SK-N-SH treated with all-trans-retinoic acid at 6 μM for 48 hours (cell line): ENCODE measurements around the gene ESCO1.
"Not testable (repeated sequence)": the region's sequence is repeated elsewhere in the genome, so short reads cannot be mapped to it uniquely, and the experiment has no call there.

Experiments
- ATAC-seq: fragments of 200-7000 bp; cut with Tn5 transposase; 3 replicates; pipeline ENCODE4 v1.9.1; 2020; ENCODE audit warnings: mild to moderate bottlenecking, moderate library complexity
- ARNTL ChIP-seq: fragments of 450-650 bp; formaldehyde crosslinking; IDR thresholded peaks from 2 replicates; pipeline ENCODE4 v1.5.0; 2020; ENCODE audit warnings: low read depth, mild to moderate bottlenecking, moderate library complexity, borderline replicate concordance
- CSDC2 ChIP-seq: fragments of 250-450 bp; sonication (Bioruptor Pico); IDR thresholded peaks from 2 replicates; pipeline ENCODE4 v1.5.0; 2020; ENCODE audit warnings: mild to moderate bottlenecking, moderate library complexity
- GLIS3 ChIP-seq: fragments of 250-450 bp; sonication (Bioruptor Pico); IDR thresholded peaks from 2 replicates; pipeline ENCODE4 v1.5.0; 2020; ENCODE audit warnings: mild to moderate bottlenecking, moderate library complexity
- ISL1 ChIP-seq: fragments of 250-450 bp; sonication (Bioruptor Pico); IDR thresholded peaks from 2 replicates; pipeline ENCODE4 v2.1.2; 2022; ENCODE audit warnings: mild to moderate bottlenecking, moderate library complexity
- RARB ChIP-seq: fragments of 250-450 bp; sonication (Bioruptor Pico); IDR thresholded peaks from 2 replicates; pipeline ENCODE4 v1.8.0; 2021; ENCODE audit warnings: mild to moderate bottlenecking, moderate library complexity
- SNAI2 ChIP-seq: fragments of 250-450 bp; sonication (Bioruptor Pico); IDR thresholded peaks from 2 replicates; pipeline ENCODE4 v1.5.0; 2020; ENCODE audit warnings: mild to moderate bottlenecking, moderate library complexity
- TOX ChIP-seq: fragments of 250-450 bp; sonication (Bioruptor Pico); IDR thresholded peaks from 2 replicates; pipeline ENCODE4 v1.8.0; 2021; ENCODE audit warnings: mild to moderate bottlenecking, moderate library complexity, borderline replicate concordance
- ZFP3 ChIP-seq: fragments of 250-450 bp; sonication (Bioruptor Pico); IDR thresholded peaks from 2 replicates; pipeline ENCODE4 v1.5.0; 2020; ENCODE audit warnings: mild to moderate bottlenecking, moderate library complexity
- ZFP30 ChIP-seq: fragments of 450-650 bp; formaldehyde crosslinking; IDR thresholded peaks from 2 replicates; pipeline ENCODE4 v1.5.0; 2022; ENCODE audit warnings: mild to moderate bottlenecking, moderate library complexity
- ZNF70 ChIP-seq: fragments of 450-650 bp; formaldehyde crosslinking; IDR thresholded peaks from 2 replicates; pipeline ENCODE4 v1.5.0; 2020; ENCODE audit warnings: mild to moderate bottlenecking, moderate library complexity
- TF ChIP-seq, protein P1 (sequence below): fragments of 250-450 bp; sonication (Bioruptor Pico); IDR thresholded peaks from 2 replicates; pipeline ENCODE4 v1.5.0; 2020; ENCODE audit warnings: mild to moderate bottlenecking, moderate library complexity
- TF ChIP-seq, protein P2 (sequence below): fragments of 250-450 bp; sonication (Bioruptor Pico); IDR thresholded peaks from 2 replicates; pipeline ENCODE4 v1.8.0; 2020; ENCODE audit warnings: mild to moderate bottlenecking, moderate library complexity, borderline replicate concordance
- TF ChIP-seq, protein P3 (sequence below): fragments of 250-450 bp; sonication (Bioruptor Pico); IDR thresholded peaks from 2 replicates; pipeline ENCODE4 v1.5.1; 2021; ENCODE audit warnings: mild to moderate bottlenecking, moderate library complexity
- TF ChIP-seq, protein P4 (sequence below): fragments of 250-450 bp; sonication (Bioruptor Pico); IDR thresholded peaks from 2 replicates; pipeline ENCODE4 v1.5.1; 2020; ENCODE audit warnings: low read depth, mild to moderate bottlenecking, moderate library complexity
- TF ChIP-seq, protein P5 (sequence below): fragments of 250-450 bp; sonication (Bioruptor Pico); IDR thresholded peaks from 2 replicates; pipeline ENCODE4 v1.8.0; 2021; ENCODE audit warnings: low read depth, mild to moderate bottlenecking, moderate library complexity, borderline replicate concordance

Gene ESCO1

DNA sequence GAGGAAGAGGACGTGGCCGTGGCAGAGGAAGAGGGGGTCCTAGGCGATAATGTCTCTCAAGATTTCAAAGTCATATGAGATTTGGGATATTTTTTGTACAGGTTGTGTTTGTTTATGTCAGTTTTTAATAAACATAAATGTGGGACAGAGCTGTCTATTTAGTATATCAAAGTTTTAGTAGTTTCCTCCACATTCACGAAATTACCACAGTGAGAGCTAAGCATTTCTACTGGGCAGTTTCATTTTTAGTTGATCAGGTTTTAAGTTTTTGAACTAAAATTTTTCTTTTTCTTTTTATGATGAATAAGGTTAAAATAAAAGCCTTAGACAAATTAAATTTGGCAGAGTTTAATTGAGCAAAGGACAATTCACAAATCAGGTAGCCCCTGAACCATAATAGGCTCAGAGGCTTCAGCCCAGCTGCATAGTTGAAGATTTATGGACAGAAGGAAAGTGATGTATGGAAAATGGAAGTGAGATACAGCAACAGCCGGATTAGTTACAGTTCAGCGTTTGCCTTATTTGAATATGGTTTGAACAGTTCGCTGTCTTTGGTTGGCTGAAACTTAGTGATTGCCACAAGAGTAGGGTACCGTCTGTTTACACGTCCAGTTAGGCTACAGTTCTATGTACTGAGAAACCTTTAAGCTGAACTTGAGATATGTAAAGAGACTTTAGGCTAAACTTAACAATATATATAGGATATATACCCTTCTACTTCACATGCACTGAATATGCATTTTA lies 28.8 kb upstream of the ESCO1 start:
- TF ChIP-seq RARB (CRISPR knock-in tag), result no peak
- ATAC-seq, result no peak

DNA sequence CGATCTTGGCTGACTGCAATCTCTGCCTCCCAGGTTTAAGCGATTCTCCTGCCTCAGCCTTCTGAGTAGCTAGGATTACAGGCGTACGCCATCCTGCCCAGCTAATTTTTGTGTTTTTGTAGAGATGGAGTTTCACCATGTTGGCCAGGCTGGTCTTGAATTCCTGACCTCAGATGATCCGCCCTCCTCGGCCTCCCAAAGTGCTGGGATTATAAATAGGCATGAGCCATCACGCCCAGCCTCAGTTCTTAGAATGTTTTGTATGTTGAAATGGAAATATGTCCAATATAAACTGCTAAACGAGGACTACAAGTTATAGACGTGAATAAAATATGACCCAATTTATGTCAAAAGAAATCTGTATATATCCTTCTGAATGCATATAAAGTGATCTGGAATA lies 21.1 kb upstream of the ESCO1 start:
- ATAC-seq, result not testable (repeated sequence)

DNA sequence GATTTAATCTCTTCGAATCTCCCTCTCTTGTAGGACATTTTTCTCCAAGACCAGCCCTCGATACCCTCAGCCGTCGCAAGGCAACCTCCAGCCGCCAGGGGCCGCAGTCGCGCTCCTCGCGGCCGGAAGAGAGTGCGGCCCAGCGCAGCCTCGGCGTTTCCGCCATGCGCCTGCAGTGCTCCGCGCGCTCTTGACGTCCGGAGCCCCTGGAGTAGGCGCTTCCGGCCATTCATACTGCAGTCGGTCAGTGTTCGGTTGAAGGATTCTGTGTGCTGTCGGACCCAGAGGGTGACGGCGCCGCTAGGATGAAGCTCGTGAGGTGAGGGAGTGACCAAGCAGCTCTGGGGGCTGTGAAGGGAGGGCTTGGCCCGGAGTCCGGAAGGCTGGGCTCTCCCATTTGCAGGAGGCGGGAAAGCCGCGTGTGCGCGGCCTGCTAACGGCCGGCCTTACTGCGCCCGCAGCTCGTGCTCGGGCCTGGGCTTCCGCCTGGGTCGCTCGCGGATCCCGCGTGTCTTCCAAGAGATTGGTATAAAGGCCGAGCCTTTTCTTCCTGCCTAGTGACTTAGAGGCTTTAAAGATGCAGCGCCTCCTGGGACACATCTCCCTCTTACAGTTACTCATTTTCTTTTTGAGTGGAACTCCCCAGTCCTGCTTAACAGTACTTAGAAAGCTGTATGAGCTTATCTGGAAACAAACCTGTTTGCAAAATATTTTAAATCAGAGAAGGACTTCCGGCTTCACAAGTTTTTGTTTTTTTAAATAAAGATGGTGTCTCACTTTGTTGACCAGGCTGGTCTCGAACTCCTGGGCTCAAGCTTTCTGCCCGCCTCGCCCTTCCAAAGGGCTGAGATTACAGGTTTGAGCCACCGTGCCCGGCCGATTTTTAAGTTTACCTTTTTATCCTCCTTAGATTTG lies 11.9 kb upstream of the ESCO1 start, which contains the start of gene SNRPD1:
TSS of gene SNRPD1 (plus strand) at position 190 of the 915 bp plus-strand sequence. CDS start at position 306, 116 bp downstream.
- ATAC-seq, result peak; percentile 99
- TF ChIP-seq ZFP3 (CRISPR knock-in tag) (0 out of 2 replicates have a peak, but pooled peaks have one; percentile 30), CSDC2 (CRISPR knock-in tag) (no peak)
- TF ChIP-seq, protein P1, sequence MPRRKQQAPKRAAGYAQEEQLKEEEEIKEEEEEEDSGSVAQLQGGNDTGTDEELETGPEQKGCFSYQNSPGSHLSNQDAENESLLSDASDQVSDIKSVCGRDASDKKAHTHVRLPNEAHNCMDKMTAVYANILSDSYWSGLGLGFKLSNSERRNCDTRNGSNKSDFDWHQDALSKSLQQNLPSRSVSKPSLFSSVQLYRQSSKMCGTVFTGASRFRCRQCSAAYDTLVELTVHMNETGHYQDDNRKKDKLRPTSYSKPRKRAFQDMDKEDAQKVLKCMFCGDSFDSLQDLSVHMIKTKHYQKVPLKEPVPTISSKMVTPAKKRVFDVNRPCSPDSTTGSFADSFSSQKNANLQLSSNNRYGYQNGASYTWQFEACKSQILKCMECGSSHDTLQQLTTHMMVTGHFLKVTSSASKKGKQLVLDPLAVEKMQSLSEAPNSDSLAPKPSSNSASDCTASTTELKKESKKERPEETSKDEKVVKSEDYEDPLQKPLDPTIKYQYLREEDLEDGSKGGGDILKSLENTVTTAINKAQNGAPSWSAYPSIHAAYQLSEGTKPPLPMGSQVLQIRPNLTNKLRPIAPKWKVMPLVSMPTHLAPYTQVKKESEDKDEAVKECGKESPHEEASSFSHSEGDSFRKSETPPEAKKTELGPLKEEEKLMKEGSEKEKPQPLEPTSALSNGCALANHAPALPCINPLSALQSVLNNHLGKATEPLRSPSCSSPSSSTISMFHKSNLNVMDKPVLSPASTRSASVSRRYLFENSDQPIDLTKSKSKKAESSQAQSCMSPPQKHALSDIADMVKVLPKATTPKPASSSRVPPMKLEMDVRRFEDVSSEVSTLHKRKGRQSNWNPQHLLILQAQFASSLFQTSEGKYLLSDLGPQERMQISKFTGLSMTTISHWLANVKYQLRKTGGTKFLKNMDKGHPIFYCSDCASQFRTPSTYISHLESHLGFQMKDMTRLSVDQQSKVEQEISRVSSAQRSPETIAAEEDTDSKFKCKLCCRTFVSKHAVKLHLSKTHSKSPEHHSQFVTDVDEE (CRISPR knock-in tag), result no peak
- TF ChIP-seq, protein P2, sequence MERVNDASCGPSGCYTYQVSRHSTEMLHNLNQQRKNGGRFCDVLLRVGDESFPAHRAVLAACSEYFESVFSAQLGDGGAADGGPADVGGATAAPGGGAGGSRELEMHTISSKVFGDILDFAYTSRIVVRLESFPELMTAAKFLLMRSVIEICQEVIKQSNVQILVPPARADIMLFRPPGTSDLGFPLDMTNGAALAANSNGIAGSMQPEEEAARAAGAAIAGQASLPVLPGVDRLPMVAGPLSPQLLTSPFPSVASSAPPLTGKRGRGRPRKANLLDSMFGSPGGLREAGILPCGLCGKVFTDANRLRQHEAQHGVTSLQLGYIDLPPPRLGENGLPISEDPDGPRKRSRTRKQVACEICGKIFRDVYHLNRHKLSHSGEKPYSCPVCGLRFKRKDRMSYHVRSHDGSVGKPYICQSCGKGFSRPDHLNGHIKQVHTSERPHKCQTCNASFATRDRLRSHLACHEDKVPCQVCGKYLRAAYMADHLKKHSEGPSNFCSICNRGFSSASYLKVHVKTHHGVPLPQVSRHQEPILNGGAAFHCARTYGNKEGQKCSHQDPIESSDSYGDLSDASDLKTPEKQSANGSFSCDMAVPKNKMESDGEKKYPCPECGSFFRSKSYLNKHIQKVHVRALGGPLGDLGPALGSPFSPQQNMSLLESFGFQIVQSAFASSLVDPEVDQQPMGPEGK (CRISPR knock-in tag), result peak; percentile 27; the same call in 1 of the 2 replicates

DNA sequence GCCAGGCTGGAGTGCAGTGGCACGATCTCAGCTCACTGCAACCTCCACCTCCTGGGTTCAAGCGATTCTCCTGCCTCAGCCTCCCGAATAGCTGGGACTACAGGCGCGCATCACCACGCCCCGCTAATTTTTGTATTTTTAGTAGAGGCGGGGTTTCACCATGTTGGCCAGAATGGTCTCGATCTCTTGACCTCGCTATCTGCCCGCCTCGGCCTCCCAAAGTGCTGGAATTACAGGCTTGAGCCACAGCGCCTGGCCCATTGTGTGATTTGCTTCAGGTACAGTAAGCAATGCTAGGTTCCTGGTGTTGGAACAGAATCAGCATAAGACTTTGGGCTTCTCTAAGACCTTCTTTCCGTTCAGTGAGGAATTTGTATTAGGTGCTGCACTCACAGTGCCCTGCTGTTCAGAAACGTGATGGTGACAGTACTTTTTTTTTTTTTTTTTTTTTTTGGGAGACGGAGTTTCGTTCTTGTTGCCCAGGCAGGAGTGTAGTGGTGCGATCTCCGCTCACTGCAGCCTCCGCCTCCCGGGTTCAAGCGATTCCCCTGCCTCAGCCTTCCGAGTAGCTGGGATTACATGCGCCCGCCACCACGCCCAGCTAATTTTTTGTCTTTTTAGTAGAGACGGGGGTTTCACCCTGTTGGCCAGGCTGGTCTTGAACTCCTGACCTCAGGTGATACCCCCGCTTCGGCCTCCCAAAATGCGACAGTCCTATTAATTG lies 11.1 kb upstream of the ESCO1 start:
- ATAC-seq, result not testable (repeated sequence)

DNA sequence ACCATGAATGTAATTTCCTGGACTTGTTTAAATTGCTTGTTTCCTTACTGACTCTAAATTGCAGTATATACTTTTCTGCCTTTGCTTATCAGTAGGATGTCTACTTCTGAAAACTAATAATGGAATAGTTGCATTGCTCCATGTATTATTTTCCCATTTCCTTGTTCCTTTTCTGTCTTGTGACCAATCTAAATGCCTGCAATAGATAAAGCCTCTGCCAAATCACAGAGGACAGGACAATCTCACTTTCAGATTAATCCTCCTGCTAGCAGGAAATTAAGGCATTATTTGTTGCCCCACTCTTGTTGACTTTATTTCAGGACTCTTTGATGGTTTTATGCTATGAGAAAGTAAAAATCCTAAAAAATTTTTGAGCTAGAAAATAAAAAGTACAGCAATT lies 4.7 kb upstream of the ESCO1 start:
- ATAC-seq, result no peak
- TF ChIP-seq, protein P3, sequence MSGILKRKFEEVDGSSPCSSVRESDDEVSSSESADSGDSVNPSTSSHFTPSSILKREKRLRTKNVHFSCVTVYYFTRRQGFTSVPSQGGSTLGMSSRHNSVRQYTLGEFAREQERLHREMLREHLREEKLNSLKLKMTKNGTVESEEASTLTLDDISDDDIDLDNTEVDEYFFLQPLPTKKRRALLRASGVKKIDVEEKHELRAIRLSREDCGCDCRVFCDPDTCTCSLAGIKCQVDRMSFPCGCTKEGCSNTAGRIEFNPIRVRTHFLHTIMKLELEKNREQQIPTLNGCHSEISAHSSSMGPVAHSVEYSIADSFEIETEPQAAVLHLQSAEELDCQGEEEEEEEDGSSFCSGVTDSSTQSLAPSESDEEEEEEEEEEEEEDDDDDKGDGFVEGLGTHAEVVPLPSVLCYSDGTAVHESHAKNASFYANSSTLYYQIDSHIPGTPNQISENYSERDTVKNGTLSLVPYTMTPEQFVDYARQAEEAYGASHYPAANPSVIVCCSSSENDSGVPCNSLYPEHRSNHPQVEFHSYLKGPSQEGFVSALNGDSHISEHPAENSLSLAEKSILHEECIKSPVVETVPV, result no peak
- TF ChIP-seq TOX (CRISPR knock-in tag) (no peak), GLIS3 (no peak), SNAI2 (CRISPR knock-in tag) (no peak), RARB (CRISPR knock-in tag) (no peak), ZFP3 (CRISPR knock-in tag) (no peak), ZFP30 (CRISPR knock-in tag) (no peak), ARNTL (CRISPR knock-in tag) (no peak), ZNF70 (CRISPR knock-in tag) (no peak), ISL1 (CRISPR knock-in tag) (no peak)
- TF ChIP-seq, protein P2 (CRISPR knock-in tag), result no peak
- TF ChIP-seq, protein P4, sequence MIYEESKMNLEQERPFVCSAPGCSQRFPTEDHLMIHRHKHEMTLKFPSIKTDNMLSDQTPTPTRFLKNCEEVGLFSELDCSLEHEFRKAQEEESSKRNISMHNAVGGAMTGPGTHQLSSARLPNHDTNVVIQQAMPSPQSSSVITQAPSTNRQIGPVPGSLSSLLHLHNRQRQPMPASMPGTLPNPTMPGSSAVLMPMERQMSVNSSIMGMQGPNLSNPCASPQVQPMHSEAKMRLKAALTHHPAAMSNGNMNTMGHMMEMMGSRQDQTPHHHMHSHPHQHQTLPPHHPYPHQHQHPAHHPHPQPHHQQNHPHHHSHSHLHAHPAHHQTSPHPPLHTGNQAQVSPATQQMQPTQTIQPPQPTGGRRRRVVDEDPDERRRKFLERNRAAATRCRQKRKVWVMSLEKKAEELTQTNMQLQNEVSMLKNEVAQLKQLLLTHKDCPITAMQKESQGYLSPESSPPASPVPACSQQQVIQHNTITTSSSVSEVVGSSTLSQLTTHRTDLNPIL (CRISPR knock-in tag), result no peak
- TF ChIP-seq, protein P1 (CRISPR knock-in tag), result no peak
- TF ChIP-seq, protein P5, sequence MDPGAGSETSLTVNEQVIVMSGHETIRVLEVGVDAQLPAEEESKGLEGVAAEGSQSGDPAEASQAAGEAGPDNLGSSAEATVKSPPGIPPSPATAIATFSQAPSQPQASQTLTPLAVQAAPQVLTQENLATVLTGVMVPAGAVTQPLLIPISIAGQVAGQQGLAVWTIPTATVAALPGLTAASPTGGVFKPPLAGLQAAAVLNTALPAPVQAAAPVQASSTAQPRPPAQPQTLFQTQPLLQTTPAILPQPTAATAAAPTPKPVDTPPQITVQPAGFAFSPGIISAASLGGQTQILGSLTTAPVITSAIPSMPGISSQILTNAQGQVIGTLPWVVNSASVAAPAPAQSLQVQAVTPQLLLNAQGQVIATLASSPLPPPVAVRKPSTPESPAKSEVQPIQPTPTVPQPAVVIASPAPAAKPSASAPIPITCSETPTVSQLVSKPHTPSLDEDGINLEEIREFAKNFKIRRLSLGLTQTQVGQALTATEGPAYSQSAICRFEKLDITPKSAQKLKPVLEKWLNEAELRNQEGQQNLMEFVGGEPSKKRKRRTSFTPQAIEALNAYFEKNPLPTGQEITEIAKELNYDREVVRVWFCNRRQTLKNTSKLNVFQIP (CRISPR knock-in tag), result no peak
